GM23338 (cell line): ENCODE data around the gene BCAS1. TPM values are rescaled to one million over a fixed set of nuclear protein-coding genes. Genes with fewer than 3 reads are reported as not detected.
A peak's percentile ranks its signal among the peaks of the same experiment; 100 is the strongest.

Source experiments
- ATAC-seq: fragments of 200-7000 bp; cut with Tn5 transposase; 3 replicates; pipeline ENCODE4 v1.9.1; 2020
- DNase-seq: peaks from one replicate; pipeline ENCODE4 v3.0.0-alpha.2; 2015; ENCODE audit warnings: low spot score
- H2AFZ ChIP-seq: fragments of 200-600 bp; sonication (generic); 2 replicates; pipeline ENCODE4 v1.8.0; 2016; ENCODE audit warnings: antibody characterized with exemption, mild to moderate bottlenecking, moderate library complexity
- H3F3A ChIP-seq: fragments of 200-600 bp; sonication (generic); replicated peaks from 2 replicates; pipeline ENCODE4 v1.8.0; 2017; ENCODE audit warnings: antibody characterized with exemption, mixed run types, low read depth
- H3K27ac ChIP-seq: fragments of 200-600 bp; sonication (generic); 2 replicates; pipeline ENCODE4 v1.6.1; 2016; ENCODE audit warnings: low read depth
- H3K27me3 ChIP-seq: fragments of 200-600 bp; sonication (generic); 2 replicates; pipeline ENCODE4 v1.8.0; 2016; ENCODE audit warnings: mild to moderate bottlenecking, mixed run types, moderate library complexity; ENCODE audit not compliant: insufficient read depth
- H3K36me3 ChIP-seq: fragments of 200-600 bp; sonication (generic); 2 replicates; pipeline ENCODE4 v1.8.0; 2016; ENCODE audit warnings: mild to moderate bottlenecking; ENCODE audit not compliant: insufficient read depth
- H3K4me1 ChIP-seq: fragments of 200-600 bp; sonication (generic); 2 replicates; pipeline ENCODE4 v1.8.0; 2016; ENCODE audit warnings: mild to moderate bottlenecking, moderate library complexity; ENCODE audit not compliant: insufficient read depth
- H3K4me2 ChIP-seq: fragments of 200-600 bp; sonication (generic); 2 replicates; pipeline ENCODE4 v1.7.1; 2017; ENCODE audit warnings: mixed run types
- H3K4me3 ChIP-seq: fragments of 200-600 bp; sonication (generic); 2 replicates; pipeline ENCODE4 v1.6.1; 2016; ENCODE audit warnings: mixed run types
- H3K79me2 ChIP-seq: fragments of 200-600 bp; sonication (generic); replicated peaks from 2 replicates; pipeline ENCODE4 v1.8.0; 2017; ENCODE audit warnings: mild to moderate bottlenecking; ENCODE audit not compliant: insufficient read depth
- H3K9me2 ChIP-seq: fragments of 200-600 bp; sonication (generic); 2 replicates; pipeline ENCODE4 v1.8.0; 2017; ENCODE audit not compliant: insufficient read depth
- H4K20me1 ChIP-seq: fragments of 200-600 bp; sonication (generic); replicated peaks from 2 replicates; pipeline ENCODE4 v1.8.0; 2017; ENCODE audit warnings: mild to moderate bottlenecking; ENCODE audit not compliant: insufficient read depth
- H3K27ac Mint-ChIP-seq: 2 replicates; pipeline ENCODE4 v1.8.0; 2020; ENCODE audit warnings: inconsistent platforms, mild to moderate bottlenecking, moderate library complexity, mixed read lengths
- H3K27me3 Mint-ChIP-seq: 3 replicates; pipeline ENCODE4 v1.8.0; 2022; ENCODE audit warnings: low read depth, mild to moderate bottlenecking, moderate library complexity, mixed read lengths, inconsistent platforms; ENCODE audit not compliant: insufficient read depth, poor library complexity
- H3K36me3 Mint-ChIP-seq: 3 replicates; pipeline ENCODE4 v1.8.0; 2021; ENCODE audit warnings: low read depth, mild to moderate bottlenecking, inconsistent platforms, moderate library complexity, mixed read lengths
- H3K4me1 Mint-ChIP-seq: 3 replicates; pipeline ENCODE4 v1.8.0; 2020; ENCODE audit warnings: mild to moderate bottlenecking, inconsistent platforms, mixed read lengths
- H3K4me3 Mint-ChIP-seq: 3 replicates; pipeline ENCODE4 v1.8.0; 2021; ENCODE audit warnings: moderate library complexity, mild to moderate bottlenecking, inconsistent platforms, mixed read lengths
- H3K9me3 Mint-ChIP-seq: 3 replicates; pipeline ENCODE4 v1.8.0; 2020; ENCODE audit warnings: moderate library complexity, mild to moderate bottlenecking, inconsistent platforms, mixed read lengths
- CTCF ChIP-seq, 2 experiments: fragments of 200-600 bp in 1 of 2; sonication (generic) in 1 of 2; conservative IDR thresholded peaks; 2 replicates each; pipeline versions ENCODE4 v1.5.1 to v1.6.1; 2016 to 2017; ENCODE audit warnings: antibody characterized with exemption in 2 of 2, low read depth in 2 of 2, mild to moderate bottlenecking in 2 of 2, moderate library complexity in 1 of 2
- ETS1 ChIP-seq: IDR thresholded peaks from 2 replicates; pipeline ENCODE4 v1.6.1; 2016; ENCODE audit warnings: antibody characterized with exemption
- JUNB ChIP-seq: IDR thresholded peaks from one replicate; pipeline ENCODE4 v1.6.1; 2016; ENCODE audit warnings: antibody characterized with exemption; ENCODE audit not compliant: unreplicated experiment
- polyA plus RNA-seq: library from polyadenylated mRNA; unstranded; fragments of >200 nt; fragmentation: Nextera tagmentation; extraction: Ambion mirVana; gene quantifications from 2 replicates; pipeline ENCODE4 v1.2.1, GENCODE V29; 2016
- total RNA-seq: library from RNA; depleted of rRNA; stranded (reverse); fragments of >200 nt; shearing (Covaris generic); gene quantifications from 2 replicates; pipeline ENCODE4 v1.2.3, GENCODE V29; 2014
- TF ChIP-seq, protein P1 (sequence below): IDR thresholded peaks from one replicate; pipeline ENCODE4 v1.6.1; 2018; ENCODE audit warnings: antibody characterized with exemption; ENCODE audit not compliant: unreplicated experiment
- TF ChIP-seq, protein P2 (sequence below): fragments of 250-450 bp; sonication (Bioruptor Pico); IDR thresholded peaks from 2 replicates; pipeline ENCODE4 v1.5.0; 2020; ENCODE audit warnings: mild to moderate bottlenecking, moderate library complexity

The BCAS1 gene
- total and polyA plus RNA-seq, 2 experiments from 2014 or later, result 0.17 to 0.19 TPM

- Histone ChIP-seq H3K4me3 (no peak overlapping the region), H3K4me2 (no peak overlapping the region), H3F3A (no peaks in the 10 kb centered on the region), H4K20me1 (no peaks in the 10 kb centered on the region), H3K27ac (no peak overlapping the region), H3K4me1 (peaks cover 11% of the 10 kb centered on the region), H3K79me2 (no peaks in the 10 kb centered on the region), H3K36me3 (no peaks in the 10 kb centered on the region), H3K27me3 (no peaks in the 10 kb centered on the region), H3K9me2 (no peaks in the 10 kb centered on the region), H2AFZ (no peak overlapping the region)
- peaks cover 17% of the 10 kb centered on the region for H3K4me1 Mint-ChIP-seq
- peak; percentile 70 for ATAC-seq
- H3K4me3 Mint-ChIP-seq, result no peak overlapping the region
- H3K27me3 Mint-ChIP-seq, result peaks cover 6% of the 10 kb centered on the region
- TF ChIP-seq, protein P1, sequence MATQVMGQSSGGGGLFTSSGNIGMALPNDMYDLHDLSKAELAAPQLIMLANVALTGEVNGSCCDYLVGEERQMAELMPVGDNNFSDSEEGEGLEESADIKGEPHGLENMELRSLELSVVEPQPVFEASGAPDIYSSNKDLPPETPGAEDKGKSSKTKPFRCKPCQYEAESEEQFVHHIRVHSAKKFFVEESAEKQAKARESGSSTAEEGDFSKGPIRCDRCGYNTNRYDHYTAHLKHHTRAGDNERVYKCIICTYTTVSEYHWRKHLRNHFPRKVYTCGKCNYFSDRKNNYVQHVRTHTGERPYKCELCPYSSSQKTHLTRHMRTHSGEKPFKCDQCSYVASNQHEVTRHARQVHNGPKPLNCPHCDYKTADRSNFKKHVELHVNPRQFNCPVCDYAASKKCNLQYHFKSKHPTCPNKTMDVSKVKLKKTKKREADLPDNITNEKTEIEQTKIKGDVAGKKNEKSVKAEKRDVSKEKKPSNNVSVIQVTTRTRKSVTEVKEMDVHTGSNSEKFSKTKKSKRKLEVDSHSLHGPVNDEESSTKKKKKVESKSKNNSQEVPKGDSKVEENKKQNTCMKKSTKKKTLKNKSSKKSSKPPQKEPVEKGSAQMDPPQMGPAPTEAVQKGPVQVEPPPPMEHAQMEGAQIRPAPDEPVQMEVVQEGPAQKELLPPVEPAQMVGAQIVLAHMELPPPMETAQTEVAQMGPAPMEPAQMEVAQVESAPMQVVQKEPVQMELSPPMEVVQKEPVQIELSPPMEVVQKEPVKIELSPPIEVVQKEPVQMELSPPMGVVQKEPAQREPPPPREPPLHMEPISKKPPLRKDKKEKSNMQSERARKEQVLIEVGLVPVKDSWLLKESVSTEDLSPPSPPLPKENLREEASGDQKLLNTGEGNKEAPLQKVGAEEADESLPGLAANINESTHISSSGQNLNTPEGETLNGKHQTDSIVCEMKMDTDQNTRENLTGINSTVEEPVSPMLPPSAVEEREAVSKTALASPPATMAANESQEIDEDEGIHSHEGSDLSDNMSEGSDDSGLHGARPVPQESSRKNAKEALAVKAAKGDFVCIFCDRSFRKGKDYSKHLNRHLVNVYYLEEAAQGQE, result no peak
- peak; percentile 70 to 71 for TF ChIP-seq CTCF (conservative IDR thresholded peaks at IDR 0.05; ENCODE audit: low read depth in 2 of 2)
- no peak for TF ChIP-seq ETS1
- TF ChIP-seq JUNB, result no peak
- TF ChIP-seq, protein P2, sequence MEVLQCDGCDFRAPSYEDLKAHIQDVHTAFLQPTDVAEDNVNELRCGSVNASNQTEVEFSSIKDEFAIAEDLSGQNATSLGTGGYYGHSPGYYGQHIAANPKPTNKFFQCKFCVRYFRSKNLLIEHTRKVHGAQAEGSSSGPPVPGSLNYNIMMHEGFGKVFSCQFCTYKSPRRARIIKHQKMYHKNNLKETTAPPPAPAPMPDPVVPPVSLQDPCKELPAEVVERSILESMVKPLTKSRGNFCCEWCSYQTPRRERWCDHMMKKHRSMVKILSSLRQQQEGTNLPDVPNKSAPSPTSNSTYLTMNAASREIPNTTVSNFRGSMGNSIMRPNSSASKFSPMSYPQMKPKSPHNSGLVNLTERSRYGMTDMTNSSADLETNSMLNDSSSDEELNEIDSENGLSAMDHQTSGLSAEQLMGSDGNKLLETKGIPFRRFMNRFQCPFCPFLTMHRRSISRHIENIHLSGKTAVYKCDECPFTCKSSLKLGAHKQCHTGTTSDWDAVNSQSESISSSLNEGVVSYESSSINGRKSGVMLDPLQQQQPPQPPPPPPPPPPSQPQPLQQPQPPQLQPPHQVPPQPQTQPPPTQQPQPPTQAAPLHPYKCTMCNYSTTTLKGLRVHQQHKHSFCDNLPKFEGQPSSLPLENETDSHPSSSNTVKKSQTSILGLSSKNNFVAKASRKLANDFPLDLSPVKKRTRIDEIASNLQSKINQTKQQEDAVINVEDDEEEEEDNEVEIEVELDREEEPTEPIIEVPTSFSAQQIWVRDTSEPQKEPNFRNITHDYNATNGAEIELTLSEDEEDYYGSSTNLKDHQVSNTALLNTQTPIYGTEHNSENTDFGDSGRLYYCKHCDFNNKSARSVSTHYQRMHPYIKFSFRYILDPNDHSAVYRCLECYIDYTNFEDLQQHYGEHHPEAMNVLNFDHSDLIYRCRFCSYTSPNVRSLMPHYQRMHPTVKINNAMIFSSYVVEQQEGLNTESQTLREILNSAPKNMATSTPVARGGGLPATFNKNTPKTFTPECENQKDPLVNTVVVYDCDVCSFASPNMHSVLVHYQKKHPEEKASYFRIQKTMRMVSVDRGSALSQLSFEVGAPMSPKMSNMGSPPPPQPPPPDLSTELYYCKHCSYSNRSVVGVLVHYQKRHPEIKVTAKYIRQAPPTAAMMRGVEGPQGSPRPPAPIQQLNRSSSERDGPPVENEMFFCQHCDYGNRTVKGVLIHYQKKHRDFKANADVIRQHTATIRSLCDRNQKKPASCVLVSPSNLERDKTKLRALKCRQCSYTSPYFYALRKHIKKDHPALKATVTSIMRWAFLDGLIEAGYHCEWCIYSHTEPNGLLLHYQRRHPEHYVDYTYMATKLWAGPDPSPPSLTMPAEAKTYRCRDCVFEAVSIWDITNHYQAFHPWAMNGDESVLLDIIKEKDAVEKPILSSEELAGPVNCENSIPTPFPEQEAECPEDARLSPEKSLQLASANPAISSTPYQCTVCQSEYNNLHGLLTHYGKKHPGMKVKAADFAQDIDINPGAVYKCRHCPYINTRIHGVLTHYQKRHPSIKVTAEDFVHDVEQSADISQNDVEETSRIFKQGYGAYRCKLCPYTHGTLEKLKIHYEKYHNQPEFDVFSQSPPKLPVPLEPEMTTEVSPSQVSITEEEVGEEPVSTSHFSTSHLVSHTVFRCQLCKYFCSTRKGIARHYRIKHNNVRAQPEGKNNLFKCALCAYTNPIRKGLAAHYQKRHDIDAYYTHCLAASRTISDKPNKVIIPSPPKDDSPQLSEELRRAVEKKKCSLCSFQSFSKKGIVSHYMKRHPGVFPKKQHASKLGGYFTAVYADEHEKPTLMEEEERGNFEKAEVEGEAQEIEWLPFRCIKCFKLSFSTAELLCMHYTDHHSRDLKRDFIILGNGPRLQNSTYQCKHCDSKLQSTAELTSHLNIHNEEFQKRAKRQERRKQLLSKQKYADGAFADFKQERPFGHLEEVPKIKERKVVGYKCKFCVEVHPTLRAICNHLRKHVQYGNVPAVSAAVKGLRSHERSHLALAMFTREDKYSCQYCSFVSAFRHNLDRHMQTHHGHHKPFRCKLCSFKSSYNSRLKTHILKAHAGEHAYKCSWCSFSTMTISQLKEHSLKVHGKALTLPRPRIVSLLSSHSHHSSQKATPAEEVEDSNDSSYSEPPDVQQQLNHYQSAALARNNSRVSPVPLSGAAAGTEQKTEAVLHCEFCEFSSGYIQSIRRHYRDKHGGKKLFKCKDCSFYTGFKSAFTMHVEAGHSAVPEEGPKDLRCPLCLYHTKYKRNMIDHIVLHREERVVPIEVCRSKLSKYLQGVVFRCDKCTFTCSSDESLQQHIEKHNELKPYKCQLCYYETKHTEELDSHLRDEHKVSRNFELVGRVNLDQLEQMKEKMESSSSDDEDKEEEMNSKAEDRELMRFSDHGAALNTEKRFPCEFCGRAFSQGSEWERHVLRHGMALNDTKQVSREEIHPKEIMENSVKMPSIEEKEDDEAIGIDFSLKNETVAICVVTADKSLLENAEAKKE (CRISPR knock-in tag), result no peak
- no peak overlapping the region for H3K27ac Mint-ChIP-seq
- H3K9me3 Mint-ChIP-seq, result no peaks in the 10 kb centered on the region
- no peaks in the 10 kb centered on the region for H3K36me3 Mint-ChIP-seq
- peak; percentile 62 for DNase-seq
These were observed 7.5 kb downstream of the BCAS1 start for GRCh38 chr20:54062812-54063280.
